ENCODE data around the gene LCN15.

The LCN15 gene

GRCh38 chr9:136751244-136751643 lies 13.1 kb downstream of the LCN15 start:
- H3K27ac ChIP-seq (ENCODE audit: low read length): no peak overlapping the region

GRCh38 chr9:136750526-136750925 lies 13.8 kb downstream of the LCN15 start:
- H3K9ac ChIP-seq (ENCODE audit: low read length): no peak overlapping the region
- no peaks in the 10 kb centered on the region for H3K36me3 ChIP-seq (replicated peaks; ENCODE audit: low read depth, low read length)
- H3K27me3 ChIP-seq (ENCODE audit: low read depth, low read length): peaks cover 9% of the 10 kb centered on the region
- TF ChIP-seq EZH2phosphoT487 (IDR thresholded peaks at IDR 0.05; ENCODE audit: low read depth) (no peak), CTCF (IDR thresholded peaks at IDR 0.05; ENCODE audit: low read depth, low read length) (no peak)
- peaks cover 16% of the 10 kb centered on the region for H3K9me3 ChIP-seq (ENCODE audit: insufficient read depth, low read length)
- H3K4me3 ChIP-seq (ENCODE audit: low read length): no peak overlapping the region
- no peak overlapping the region for H2AFZ ChIP-seq (ENCODE audit: low read depth, low read length)
- no peak overlapping the region for H3K27ac ChIP-seq (ENCODE audit: low read length)
- no peaks in the 10 kb centered on the region for H3K4me1 ChIP-seq (ENCODE audit: low read length)
- H3K4me2 ChIP-seq (ENCODE audit: low read length): no peak overlapping the region
- no peaks in the 10 kb centered on the region for H3K79me2 ChIP-seq (ENCODE audit: low read length)
- H4K20me1 ChIP-seq (ENCODE audit: insufficient read depth, low read length): no peaks in the 10 kb centered on the region

More at GRCh38 chr9:136751244-136751643, 13.1 kb downstream of the LCN15 start:
- TF ChIP-seq EZH2phosphoT487 (IDR thresholded peaks at IDR 0.05; ENCODE audit: low read depth): no peak
- TF ChIP-seq CTCF (IDR thresholded peaks at IDR 0.05; ENCODE audit: low read depth, low read length): no peak
- H3K9ac ChIP-seq (ENCODE audit: low read length): no peak overlapping the region
- no peak overlapping the region for H3K4me3 ChIP-seq (ENCODE audit: low read length)
- H3K4me1 ChIP-seq (ENCODE audit: low read length): no peaks in the 10 kb centered on the region
- no peaks in the 10 kb centered on the region for H3K36me3 ChIP-seq (replicated peaks; ENCODE audit: low read depth, low read length)
- H3K27me3 ChIP-seq (ENCODE audit: low read depth, low read length): peaks cover 9% of the 10 kb centered on the region
- H3K79me2 ChIP-seq (ENCODE audit: low read length): no peaks in the 10 kb centered on the region
- H3K9me3 ChIP-seq (ENCODE audit: insufficient read depth, low read length): peaks cover 16% of the 10 kb centered on the region
- H2AFZ ChIP-seq (ENCODE audit: low read depth, low read length): no peak overlapping the region
- no peak overlapping the region for H3K4me2 ChIP-seq (ENCODE audit: low read length)
- no peaks in the 10 kb centered on the region for H4K20me1 ChIP-seq (ENCODE audit: insufficient read depth, low read length)

- Histone ChIP-seq H3K9ac (ENCODE audit: low read length) (no peak overlapping the region), H3K4me2 (ENCODE audit: low read length) (no peak overlapping the region), H3K4me1 (ENCODE audit: low read length) (no peaks in the 10 kb centered on the region), H3K36me3 (replicated peaks; ENCODE audit: low read depth, low read length) (no peaks in the 10 kb centered on the region), H3K27ac (ENCODE audit: low read length) (no peak overlapping the region), H2AFZ (ENCODE audit: low read depth, low read length) (no peak overlapping the region), H3K4me3 (ENCODE audit: low read length) (no peak overlapping the region), H3K27me3 (ENCODE audit: low read depth, low read length) (peaks cover 9% of the 10 kb centered on the region), H4K20me1 (ENCODE audit: insufficient read depth, low read length) (no peaks in the 10 kb centered on the region), H3K9me3 (ENCODE audit: insufficient read depth, low read length) (peaks cover 16% of the 10 kb centered on the region), H3K79me2 (ENCODE audit: low read length) (no peaks in the 10 kb centered on the region)
- no peak for TF ChIP-seq CTCF (IDR thresholded peaks at IDR 0.05; ENCODE audit: low read depth, low read length)
These were observed 15.4 kb downstream of the LCN15 start for GRCh38 chr9:136748666-136749611.

- H3K27ac ChIP-seq (ENCODE audit: low read length): no peak within 1 kb of the TSS
- no peaks in the 10 kb centered on the region for H3K36me3 ChIP-seq (replicated peaks; ENCODE audit: low read depth, low read length)
- H3K9me3 ChIP-seq (ENCODE audit: insufficient read depth, low read length): peaks cover 16% of the 10 kb centered on the region
- TF ChIP-seq CTCF (IDR thresholded peaks at IDR 0.05; ENCODE audit: low read depth, low read length) (no peak), EZH2phosphoT487 (IDR thresholded peaks at IDR 0.05; ENCODE audit: low read depth) (no peak)
- H3K4me2 ChIP-seq (ENCODE audit: low read length): no peak within 1 kb of the TSS
- peaks cover 10% of the 10 kb centered on the region for H3K27me3 ChIP-seq (ENCODE audit: low read depth, low read length)
- H3K4me1 ChIP-seq (ENCODE audit: low read length): no peaks in the 10 kb centered on the region
- H4K20me1 ChIP-seq (ENCODE audit: insufficient read depth, low read length): no peaks in the 10 kb centered on the region
- no peak within 1 kb of the TSS for H2AFZ ChIP-seq (ENCODE audit: low read depth, low read length)
- no peak within 1 kb of the TSS for H3K4me3 ChIP-seq (ENCODE audit: low read length)
- H3K79me2 ChIP-seq (ENCODE audit: low read length): no peaks in the 10 kb centered on the region
- no peak within 1 kb of the TSS for H3K9ac ChIP-seq (ENCODE audit: low read length)
These were observed 16.1 kb downstream of the LCN15 start, which contains the start of gene LCN6 for GRCh38 chr9:136748201-136748600. Gene LCN6 (minus strand): TSS chr9:136748525. CDS start chr9:136748483, 42 bp downstream.

All from OCI-LY3 (cell line).